Fibroblast of skin of right quadriceps (primary cell): Measurements from ENCODE around the gene CEP55.

Source experiments
- DNase-seq: peaks from one replicate; pipeline ENCODE4 v3.0.0-alpha.2; 2013

CEP55 gene

DNA sequence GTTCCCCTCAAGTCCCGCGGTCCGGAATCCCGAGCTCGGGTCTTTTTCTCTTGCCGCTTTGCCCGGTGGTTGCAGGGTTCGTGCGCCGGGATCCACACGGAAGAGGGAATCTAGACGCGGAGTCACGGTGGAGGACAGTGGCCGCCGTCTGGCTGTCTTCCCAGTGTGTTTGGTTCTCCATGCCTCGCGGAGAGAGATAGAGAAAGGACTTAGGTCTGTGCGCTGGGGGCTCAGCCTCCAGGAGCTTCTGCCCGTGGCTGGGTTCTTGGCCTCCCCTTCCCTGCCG, 71.6 kb downstream of the CEP55 start:
- DNase-seq = no peak

DNA sequence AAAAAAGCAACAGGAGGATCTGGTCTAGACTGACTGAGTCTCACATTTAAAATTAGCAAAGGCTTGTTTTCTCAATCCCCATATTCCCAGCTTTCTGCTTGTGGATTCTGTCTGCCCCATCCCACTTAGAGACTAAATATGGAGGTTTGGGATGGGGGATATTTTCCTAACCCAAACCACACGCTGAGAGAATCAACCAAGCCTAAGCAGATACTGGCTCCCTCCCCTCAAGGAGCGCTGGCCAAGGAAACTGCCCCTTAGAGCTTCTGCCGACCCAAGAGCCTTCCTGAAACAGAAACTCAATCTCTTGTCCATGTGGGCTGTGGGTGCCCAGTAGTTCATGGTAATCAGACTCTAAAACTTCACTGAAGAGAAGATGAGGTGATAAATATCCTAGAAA, 74.0 kb downstream of the CEP55 start:
- DNase-seq = no peak

DNA sequence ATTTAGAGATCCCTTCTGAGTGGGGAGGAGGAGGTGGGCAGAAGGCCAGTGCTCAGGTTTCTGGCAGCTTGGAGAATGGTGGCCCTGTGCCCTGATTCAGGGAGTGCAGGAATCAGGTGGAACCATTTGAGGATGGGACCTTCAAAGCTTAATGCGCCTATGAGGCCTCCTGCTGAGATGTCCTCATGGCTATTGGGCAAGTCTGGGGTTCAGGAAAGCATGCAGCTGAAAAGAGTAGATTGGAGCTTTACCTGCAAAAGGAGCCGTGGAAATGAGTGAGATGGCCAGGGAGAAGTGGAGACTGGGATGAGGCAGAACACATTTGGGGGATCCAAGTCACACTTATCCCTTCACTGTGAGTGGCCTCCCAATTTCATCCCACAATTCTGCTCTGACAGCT, 76.2 kb downstream of the CEP55 start:
- DNase-seq = no peak

DNA sequence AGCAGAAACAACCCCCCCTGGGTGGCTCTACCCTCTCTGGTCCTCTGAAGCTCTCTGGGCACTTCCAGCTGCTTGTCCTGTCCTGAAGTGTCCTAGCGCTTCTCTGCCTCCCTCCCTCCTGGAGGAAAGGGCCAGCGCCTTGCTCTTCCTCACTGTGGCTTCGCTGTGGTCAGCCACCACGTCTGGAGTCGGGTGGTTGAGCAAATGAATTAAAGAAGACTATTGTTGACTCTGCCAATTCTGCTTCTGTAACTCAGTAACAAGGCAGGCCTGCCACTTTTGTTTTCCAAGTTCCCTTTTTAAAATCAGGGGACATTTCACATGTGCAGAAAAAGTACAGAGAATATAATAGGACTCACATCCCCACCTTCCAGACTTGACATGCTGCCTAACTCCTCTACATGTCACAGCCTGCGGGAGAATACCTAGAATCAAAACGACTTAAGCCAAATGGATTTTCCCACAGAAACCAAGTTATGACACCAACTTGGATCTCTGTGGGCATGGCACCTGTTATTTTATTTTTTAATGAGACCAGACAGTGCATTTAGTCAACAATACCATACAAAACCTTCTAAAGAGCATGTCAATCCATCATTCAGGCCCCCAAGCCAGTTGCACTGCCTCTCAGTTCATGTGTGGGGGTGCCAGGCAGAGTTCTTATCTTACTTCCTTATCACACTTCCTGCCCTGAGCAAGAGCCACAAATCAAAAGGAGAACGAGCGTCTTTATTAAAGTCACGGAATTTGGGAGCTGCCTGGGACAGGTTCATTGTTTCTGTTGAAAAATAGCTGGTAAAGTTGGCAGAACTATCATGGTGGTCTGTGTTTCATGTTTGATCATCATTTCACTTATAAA, 76.9 kb downstream of the CEP55 start:
- no peak for DNase-seq

DNA sequence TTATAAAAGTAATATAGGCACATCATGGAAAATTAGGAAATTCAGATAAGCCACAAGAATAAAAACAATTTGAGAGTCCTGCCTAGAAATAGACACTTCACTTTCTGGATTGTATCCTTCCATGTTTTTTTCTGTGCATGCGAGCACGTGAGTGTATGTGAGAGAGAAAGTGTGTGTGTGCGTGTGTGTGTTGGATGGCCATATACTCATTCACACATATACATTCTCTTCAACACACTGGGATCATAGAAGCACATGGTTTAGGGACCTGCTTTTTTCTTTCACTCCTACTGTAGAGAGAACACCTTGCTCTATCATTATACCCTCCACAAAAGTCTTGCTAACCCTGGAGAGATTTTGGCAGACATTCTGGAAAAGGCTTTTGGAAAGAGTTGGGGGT, 77.5 kb downstream of the CEP55 start:
- no peak for DNase-seq

DNA sequence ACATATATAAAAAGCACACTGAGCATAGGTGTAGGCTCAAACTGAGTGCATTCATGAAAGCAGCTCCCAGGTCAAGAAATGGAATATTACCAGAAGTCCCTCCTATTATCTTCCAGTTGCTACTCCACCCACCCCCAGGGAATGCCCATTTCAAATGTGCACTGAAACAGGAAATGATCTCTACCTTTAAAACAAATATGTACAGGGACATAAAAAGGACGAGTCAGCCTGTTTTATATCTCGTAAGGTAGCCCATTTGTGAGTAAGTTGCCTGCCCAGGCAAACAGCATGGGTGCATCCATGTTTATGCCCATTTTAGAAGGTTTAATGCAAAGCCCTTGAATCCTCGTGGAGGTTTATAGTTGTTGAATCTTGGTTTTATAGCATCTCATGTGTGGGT, 80.5 kb downstream of the CEP55 start:
- DNase-seq = no peak

DNA sequence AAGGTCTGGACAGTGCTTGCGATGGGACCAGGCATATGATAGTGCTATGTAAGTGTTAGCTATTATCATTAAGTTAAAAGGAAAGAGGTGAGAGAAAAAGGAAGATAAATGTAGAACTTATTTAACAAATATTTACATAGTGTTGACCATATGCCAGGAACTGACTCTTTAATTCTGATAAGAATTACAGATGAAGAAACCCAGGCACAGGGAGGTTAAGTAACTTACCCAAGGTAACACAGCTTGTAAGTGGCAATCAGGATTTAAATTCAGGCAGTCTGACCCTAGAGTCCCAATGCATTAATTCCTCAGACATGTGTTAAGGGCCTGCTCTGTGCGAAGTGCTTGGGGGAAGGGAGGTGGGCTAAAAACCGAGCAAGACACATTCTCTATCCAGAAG, 81.2 kb downstream of the CEP55 start:
- DNase-seq = no peak
